Measurements from ENCODE around the gene SCAF1. TPM values are rescaled to one million over a fixed set of nuclear protein-coding genes. Genes with fewer than 3 reads are reported as not detected.
A peak's percentile ranks its signal among the peaks of the same experiment; 100 is the strongest.

SCAF1 gene
- total RNA-seq, 1 donor from 2014 or later, result 105 TPM

GRCh38 chr19:49687566-49688316 is 45.7 kb downstream of the SCAF1 start:
- DNase-seq (ENCODE audit: low read depth) (no peak), FAIRE-seq (no peak)
- no peaks in the 10 kb centered on the region for H3K9me3 Mint-ChIP-seq (ENCODE audit: unreplicated experiment)
- H3K4me1 ChIP-seq (ENCODE audit: insufficient read depth, low read length), result peaks cover 15% of the 10 kb centered on the region
- TF ChIP-seq EZH2 (IDR thresholded peaks at IDR 0.05; ENCODE audit: insufficient read depth, low read length) (no peak), CTCF (IDR thresholded peaks at IDR 0.05; ENCODE audit: insufficient read depth, low read depth, low read length) (no peak)
- no peak overlapping the region for H3K4me2 ChIP-seq (ENCODE audit: low read length)
- H2AFZ ChIP-seq (ENCODE audit: low read depth, low read length), result no peak overlapping the region
- H4K20me1 ChIP-seq (ENCODE audit: insufficient read depth, low read length), result peaks cover 44% of the 10 kb centered on the region
- H3K9me3 ChIP-seq (ENCODE audit: insufficient read depth, low read depth, low read length), result no peaks in the 10 kb centered on the region
- H3K36me3 Mint-ChIP-seq (ENCODE audit: low read depth, unreplicated experiment), result peaks cover 11% of the 10 kb centered on the region
- no peak overlapping the region for H3K9ac ChIP-seq (ENCODE audit: low read length)
- H3K79me2 ChIP-seq (ENCODE audit: insufficient read depth, low read length), result peaks cover 7% of the 10 kb centered on the region
- H3K27ac Mint-ChIP-seq (ENCODE audit: unreplicated experiment), result no peak overlapping the region
- H3K4me3 ChIP-seq (ENCODE audit: insufficient read depth, low read depth, low read length), result no peak overlapping the region
- no peak overlapping the region for H3K27ac ChIP-seq (ENCODE audit: low read depth, low read length)
- peaks cover 12% of the 10 kb centered on the region for H3K4me1 Mint-ChIP-seq (ENCODE audit: low read depth, unreplicated experiment)
- H3K4me3 Mint-ChIP-seq (ENCODE audit: unreplicated experiment), result peak overlapping the region; percentile 55
- H3K36me3 ChIP-seq (ENCODE audit: insufficient read depth, low read length), result peaks cover 8% of the 10 kb centered on the region
- H3K27me3 Mint-ChIP-seq (ENCODE audit: low read depth, unreplicated experiment), result no peaks in the 10 kb centered on the region
- no peaks in the 10 kb centered on the region for H3K27me3 ChIP-seq (ENCODE audit: insufficient read depth, low read length)

- no peak for TF ChIP-seq EZH2 (IDR thresholded peaks at IDR 0.05; ENCODE audit: insufficient read depth, low read length)
- Mint-ChIP-seq H3K4me3 (ENCODE audit: unreplicated experiment) (no peak overlapping the region), H3K27me3 (ENCODE audit: low read depth, unreplicated experiment) (no peaks in the 10 kb centered on the region), H3K27ac (ENCODE audit: unreplicated experiment) (no peak overlapping the region), H3K36me3 (ENCODE audit: low read depth, unreplicated experiment) (peaks cover 11% of the 10 kb centered on the region), H3K9me3 (ENCODE audit: unreplicated experiment) (no peaks in the 10 kb centered on the region), H3K4me1 (ENCODE audit: low read depth, unreplicated experiment) (peaks cover 12% of the 10 kb centered on the region)
- Histone ChIP-seq H3K9ac (ENCODE audit: low read length) (no peak overlapping the region), H3K9me3 (ENCODE audit: insufficient read depth, low read depth, low read length) (no peaks in the 10 kb centered on the region), H3K4me2 (ENCODE audit: low read length) (no peak overlapping the region), H3K36me3 (ENCODE audit: insufficient read depth, low read length) (peaks cover 8% of the 10 kb centered on the region), H3K27ac (ENCODE audit: low read depth, low read length) (no peak overlapping the region), H3K4me3 (ENCODE audit: insufficient read depth, low read depth, low read length) (no peak overlapping the region), H2AFZ (ENCODE audit: low read depth, low read length) (no peak overlapping the region), H3K79me2 (ENCODE audit: insufficient read depth, low read length) (peaks cover 7% of the 10 kb centered on the region), H3K4me1 (ENCODE audit: insufficient read depth, low read length) (peaks cover 15% of the 10 kb centered on the region), H4K20me1 (ENCODE audit: insufficient read depth, low read length) (peaks cover 39% of the 10 kb centered on the region), H3K27me3 (ENCODE audit: insufficient read depth, low read length) (no peaks in the 10 kb centered on the region)
- DNase-seq (ENCODE audit: low read depth), result no peak
- no peak for FAIRE-seq
Observed at GRCh38 chr19:49688531-49689132, 46.6 kb downstream of the SCAF1 start.

GRCh38 chr19:49689133-49690078 is 47.4 kb downstream of the SCAF1 start, which contains the start of gene ADM5:
Gene ADM5 (plus strand): TSS chr19:49689594. CDS start chr19:49689838, 244 bp downstream.
- no peak within 1 kb of the TSS for H3K27ac ChIP-seq (ENCODE audit: low read depth, low read length)

More at GRCh38 chr19:49689133-49690078, 47.4 kb downstream of the SCAF1 start, which contains the start of gene ADM5:
- Mint-ChIP-seq H3K9me3 (ENCODE audit: unreplicated experiment) (no peaks in the 10 kb centered on the region), H3K27me3 (ENCODE audit: low read depth, unreplicated experiment) (no peaks in the 10 kb centered on the region), H3K4me1 (ENCODE audit: low read depth, unreplicated experiment) (peaks cover 12% of the 10 kb centered on the region), H3K36me3 (ENCODE audit: low read depth, unreplicated experiment) (peaks cover 11% of the 10 kb centered on the region), H3K27ac (ENCODE audit: unreplicated experiment) (peak within 1 kb of the TSS; percentile 78), H3K4me3 (ENCODE audit: unreplicated experiment) (peak within 1 kb of the TSS; percentile 90)
- H3K4me2 ChIP-seq (ENCODE audit: low read length), result peak within 1 kb of the TSS; percentile 91
- H4K20me1 ChIP-seq (ENCODE audit: insufficient read depth, low read length), result peaks cover 31% of the 10 kb centered on the region
- H3K4me3 ChIP-seq (ENCODE audit: insufficient read depth, low read depth, low read length), result peak within 1 kb of the TSS; percentile 57
- FAIRE-seq, result no peak
- H3K4me1 ChIP-seq (ENCODE audit: insufficient read depth, low read length), result peaks cover 15% of the 10 kb centered on the region
- no peak for DNase-seq (ENCODE audit: low read depth)
- H3K27me3 ChIP-seq (ENCODE audit: insufficient read depth, low read length), result no peaks in the 10 kb centered on the region
- peak within 1 kb of the TSS; percentile 54 for H2AFZ ChIP-seq (ENCODE audit: low read depth, low read length)
- H3K79me2 ChIP-seq (ENCODE audit: insufficient read depth, low read length), result peaks cover 3% of the 10 kb centered on the region
- peak within 1 kb of the TSS; percentile 50 for H3K9ac ChIP-seq (ENCODE audit: low read length)
- TF ChIP-seq CTCF (IDR thresholded peaks at IDR 0.05; ENCODE audit: insufficient read depth, low read depth, low read length) (peak; percentile 26), EZH2 (IDR thresholded peaks at IDR 0.05; ENCODE audit: insufficient read depth, low read length) (peak; percentile 9)
- H3K9me3 ChIP-seq (ENCODE audit: insufficient read depth, low read depth, low read length), result no peaks in the 10 kb centered on the region
- peaks cover 5% of the 10 kb centered on the region for H3K36me3 ChIP-seq (ENCODE audit: insufficient read depth, low read length)

Data from astrocyte (in vitro differentiated cells and primary cell).